Neural cell (in vitro differentiated cells): ENCODE results near the gene GATAD2A.

Source experiments
- POLR2AphosphoS5 ChIP-seq: IDR thresholded peaks from 2 replicates; pipeline ENCODE4 v1.6.1; 2012
- TF ChIP-seq, protein P1 (sequence below): fragments of 450-650 bp; IDR thresholded peaks from 2 replicates; pipeline ENCODE4 v1.5.1; 2014; ENCODE audit warnings: antibody characterized with exemption, mild to moderate bottlenecking, moderate library complexity; ENCODE audit not compliant: poor library complexity, severe bottlenecking
- TF ChIP-seq, protein P2 (sequence below): IDR thresholded peaks from 2 replicates; pipeline ENCODE4 v1.6.1; 2012; ENCODE audit warnings: borderline replicate concordance

DNA sequence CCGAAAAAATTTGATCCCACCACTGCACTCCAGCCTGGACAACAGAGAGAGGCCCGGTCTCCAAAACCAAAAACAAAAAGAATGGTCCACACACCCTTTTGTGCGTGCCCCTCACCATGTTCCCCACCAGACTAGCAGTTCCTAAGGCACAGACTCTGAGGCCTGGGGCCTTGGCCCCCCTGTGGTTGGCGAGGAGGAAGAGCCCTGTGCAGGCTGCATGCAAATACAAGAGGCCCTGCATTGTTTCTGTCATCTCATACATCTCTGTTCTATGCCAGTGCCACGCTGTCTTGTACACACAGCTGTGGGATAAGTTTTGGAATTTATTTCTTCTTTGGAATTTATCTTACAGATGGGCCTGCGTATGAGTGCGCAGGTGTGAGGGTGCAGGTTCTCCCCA, 118.6 kb downstream of the GATAD2A start:
- TF ChIP-seq, protein P1, sequence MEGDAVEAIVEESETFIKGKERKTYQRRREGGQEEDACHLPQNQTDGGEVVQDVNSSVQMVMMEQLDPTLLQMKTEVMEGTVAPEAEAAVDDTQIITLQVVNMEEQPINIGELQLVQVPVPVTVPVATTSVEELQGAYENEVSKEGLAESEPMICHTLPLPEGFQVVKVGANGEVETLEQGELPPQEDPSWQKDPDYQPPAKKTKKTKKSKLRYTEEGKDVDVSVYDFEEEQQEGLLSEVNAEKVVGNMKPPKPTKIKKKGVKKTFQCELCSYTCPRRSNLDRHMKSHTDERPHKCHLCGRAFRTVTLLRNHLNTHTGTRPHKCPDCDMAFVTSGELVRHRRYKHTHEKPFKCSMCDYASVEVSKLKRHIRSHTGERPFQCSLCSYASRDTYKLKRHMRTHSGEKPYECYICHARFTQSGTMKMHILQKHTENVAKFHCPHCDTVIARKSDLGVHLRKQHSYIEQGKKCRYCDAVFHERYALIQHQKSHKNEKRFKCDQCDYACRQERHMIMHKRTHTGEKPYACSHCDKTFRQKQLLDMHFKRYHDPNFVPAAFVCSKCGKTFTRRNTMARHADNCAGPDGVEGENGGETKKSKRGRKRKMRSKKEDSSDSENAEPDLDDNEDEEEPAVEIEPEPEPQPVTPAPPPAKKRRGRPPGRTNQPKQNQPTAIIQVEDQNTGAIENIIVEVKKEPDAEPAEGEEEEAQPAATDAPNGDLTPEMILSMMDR = no peak
- TF ChIP-seq, protein P2, sequence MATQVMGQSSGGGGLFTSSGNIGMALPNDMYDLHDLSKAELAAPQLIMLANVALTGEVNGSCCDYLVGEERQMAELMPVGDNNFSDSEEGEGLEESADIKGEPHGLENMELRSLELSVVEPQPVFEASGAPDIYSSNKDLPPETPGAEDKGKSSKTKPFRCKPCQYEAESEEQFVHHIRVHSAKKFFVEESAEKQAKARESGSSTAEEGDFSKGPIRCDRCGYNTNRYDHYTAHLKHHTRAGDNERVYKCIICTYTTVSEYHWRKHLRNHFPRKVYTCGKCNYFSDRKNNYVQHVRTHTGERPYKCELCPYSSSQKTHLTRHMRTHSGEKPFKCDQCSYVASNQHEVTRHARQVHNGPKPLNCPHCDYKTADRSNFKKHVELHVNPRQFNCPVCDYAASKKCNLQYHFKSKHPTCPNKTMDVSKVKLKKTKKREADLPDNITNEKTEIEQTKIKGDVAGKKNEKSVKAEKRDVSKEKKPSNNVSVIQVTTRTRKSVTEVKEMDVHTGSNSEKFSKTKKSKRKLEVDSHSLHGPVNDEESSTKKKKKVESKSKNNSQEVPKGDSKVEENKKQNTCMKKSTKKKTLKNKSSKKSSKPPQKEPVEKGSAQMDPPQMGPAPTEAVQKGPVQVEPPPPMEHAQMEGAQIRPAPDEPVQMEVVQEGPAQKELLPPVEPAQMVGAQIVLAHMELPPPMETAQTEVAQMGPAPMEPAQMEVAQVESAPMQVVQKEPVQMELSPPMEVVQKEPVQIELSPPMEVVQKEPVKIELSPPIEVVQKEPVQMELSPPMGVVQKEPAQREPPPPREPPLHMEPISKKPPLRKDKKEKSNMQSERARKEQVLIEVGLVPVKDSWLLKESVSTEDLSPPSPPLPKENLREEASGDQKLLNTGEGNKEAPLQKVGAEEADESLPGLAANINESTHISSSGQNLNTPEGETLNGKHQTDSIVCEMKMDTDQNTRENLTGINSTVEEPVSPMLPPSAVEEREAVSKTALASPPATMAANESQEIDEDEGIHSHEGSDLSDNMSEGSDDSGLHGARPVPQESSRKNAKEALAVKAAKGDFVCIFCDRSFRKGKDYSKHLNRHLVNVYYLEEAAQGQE = no peak
- no peak for TF ChIP-seq POLR2AphosphoS5
